ENCODE data around the gene CYBB.

CYBB gene

GRCh38 chrX:37846141-37846540, 66.3 kb downstream of the CYBB start:
- no peak for DNase-seq

GRCh38 chrX:37846558-37846933, 66.7 kb downstream of the CYBB start:
- no peak for DNase-seq

- peak; percentile 79 for DNase-seq
These were observed 67.3 kb downstream of the CYBB start, which contains the start of gene DYNLT3 for GRCh38 chrX:37846934-37847732. Gene DYNLT3, minus strand, starts transcription at chrX:37847571. Its CDS starts 61 bp downstream, at chrX:37847510.

DNA sequence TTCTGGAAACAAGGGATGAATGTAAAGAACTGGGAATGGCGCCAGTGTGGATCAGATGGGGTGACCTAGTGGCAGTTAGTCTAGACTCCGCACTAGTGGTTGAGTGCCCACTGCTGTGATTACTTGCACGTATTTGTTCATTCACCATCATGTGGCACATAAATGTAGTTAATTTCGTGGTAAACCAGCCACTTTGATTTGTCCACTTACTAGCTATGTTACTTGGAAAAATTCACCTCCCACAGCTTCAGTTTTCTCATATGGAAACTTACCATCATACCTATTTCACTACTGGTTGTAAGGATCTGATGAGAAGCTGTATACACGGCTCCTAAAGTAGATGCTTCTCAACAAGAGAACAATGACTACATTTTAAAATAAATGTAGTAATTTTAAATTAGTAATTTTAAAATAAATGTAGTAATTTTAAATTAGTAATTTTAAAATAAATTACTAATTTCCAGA, 67.9 kb downstream of the CYBB start:
- no peak for DNase-seq

GRCh38 chrX:37854148-37854547, 74.3 kb downstream of the CYBB start:
- no peak for DNase-seq

DNA sequence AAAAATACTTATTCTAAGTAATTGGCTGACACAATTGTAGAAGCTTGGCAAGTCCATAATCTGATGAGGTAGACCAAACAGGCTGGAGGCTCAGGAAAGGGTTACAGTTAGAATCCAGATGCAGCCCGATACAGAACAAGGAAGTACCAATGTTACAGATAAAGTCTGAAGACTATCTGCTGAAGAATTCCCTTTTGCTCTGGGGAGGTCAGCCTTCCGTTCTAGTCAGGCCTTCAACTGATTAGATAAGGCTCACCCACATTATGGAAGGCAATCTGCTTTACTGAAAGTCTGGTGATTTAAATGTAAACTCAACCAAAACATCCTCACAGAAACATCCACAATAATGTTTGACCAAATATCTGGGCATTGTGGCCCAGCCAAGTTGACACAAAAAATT, 74.9 kb downstream of the CYBB start:
- no peak for DNase-seq

DNA sequence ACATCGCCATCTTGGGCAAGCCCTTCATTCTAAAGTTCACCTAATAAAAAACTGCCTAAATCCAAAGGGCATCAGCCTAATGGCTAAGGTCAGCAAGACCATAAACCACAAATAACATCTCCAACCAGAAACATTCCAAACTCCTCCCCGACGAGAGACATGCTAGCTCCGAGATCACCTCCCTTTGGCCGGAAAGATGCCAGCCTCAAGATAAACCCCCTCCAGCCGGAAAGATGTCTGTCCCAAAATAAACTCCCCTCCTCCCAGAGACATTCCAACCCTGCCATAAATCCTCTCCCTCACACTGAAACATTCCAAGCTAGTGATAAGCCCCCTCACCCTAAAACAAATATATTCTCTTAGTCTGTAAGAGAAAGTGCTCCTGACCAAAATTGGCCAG, 80.9 kb downstream of the CYBB start:
- no peak for DNase-seq

- DNase-seq: no peak
These were observed 83.0 kb downstream of the CYBB start for GRCh38 chrX:37862851-37863250.

Data from left hindlimb (tissue), 1 donor.